ENCODE measurements around the gene PNPLA1.

PNPLA1 gene, protein sequence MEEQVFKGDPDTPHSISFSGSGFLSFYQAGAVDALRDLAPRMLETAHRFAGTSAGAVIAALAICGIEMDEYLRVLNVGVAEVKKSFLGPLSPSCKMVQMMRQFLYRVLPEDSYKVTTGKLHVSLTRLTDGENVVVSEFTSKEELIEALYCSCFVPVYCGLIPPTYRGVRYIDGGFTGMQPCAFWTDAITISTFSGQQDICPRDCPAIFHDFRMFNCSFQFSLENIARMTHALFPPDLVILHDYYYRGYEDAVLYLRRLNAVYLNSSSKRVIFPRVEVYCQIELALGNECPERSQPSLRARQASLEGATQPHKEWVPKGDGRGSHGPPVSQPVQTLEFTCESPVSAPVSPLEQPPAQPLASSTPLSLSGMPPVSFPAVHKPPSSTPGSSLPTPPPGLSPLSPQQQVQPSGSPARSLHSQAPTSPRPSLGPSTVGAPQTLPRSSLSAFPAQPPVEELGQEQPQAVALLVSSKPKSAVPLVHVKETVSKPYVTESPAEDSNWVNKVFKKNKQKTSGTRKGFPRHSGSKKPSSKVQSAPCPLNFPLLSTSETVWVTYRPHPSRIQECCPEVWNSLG

DNA sequence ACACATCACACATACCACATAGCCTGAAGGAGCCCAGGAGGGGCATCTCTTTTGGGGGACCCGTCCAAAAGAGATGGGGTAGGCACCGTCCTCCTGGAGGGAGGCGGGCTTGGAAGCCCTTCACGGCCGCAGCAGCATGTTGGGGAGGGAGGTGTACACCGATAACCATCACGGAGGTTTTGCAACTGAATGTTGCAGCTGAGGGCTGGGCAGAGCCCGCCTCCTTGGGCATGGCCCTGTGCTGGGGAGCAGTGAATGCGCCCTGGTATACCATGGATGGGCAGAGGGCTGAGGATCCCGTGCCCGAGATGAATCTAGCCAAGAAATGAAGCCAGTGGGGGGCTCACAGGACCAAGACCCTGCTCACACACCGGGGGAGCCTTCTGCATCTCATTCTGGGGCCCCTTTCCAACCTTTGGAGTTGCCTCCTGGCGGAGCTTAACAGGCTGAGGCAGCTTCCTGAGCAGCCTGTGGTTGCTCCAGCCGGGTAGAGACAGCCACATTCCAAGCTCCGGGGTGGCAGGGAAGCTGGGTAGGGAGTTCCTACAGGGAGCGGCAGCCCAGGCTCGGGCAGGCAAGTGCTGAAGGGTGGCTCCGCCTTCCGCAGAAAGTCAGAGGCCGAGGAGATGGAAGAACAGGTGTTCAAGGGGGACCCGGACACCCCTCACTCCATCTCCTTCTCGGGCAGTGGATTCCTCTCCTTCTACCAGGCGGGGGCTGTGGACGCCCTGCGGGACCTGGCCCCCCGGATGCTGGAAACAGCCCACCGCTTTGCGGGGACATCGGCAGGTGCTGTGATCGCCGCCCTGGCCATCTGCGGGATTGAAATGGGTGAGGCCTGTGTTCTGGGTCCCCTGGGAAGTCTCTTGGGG is at the start of gene PNPLA1:
PNPLA1 (plus strand) TSS at position 227 of the 872 bp plus-strand sequence; CDS start at position 627, 400 bp downstream.
- no peak for DNase-seq

DNA sequence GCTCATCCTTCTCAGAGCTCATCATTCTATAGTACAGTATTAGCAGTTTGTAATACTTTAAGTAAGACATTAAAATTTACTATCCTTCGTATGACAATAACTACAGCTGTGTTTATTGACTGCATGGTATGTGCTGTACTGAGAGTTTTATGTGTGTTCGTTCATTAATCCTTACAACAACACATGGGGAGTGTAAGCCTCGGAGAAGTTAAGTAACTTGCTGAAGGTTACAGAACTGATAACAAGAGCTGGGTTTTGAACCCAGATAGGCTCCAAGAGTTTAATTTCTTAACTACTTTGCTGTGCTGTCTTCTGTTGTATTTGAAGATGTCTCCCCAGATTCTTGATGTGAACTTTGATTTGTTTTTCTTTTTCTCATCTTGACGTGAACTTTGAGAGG is 49.6 kb upstream of the PNPLA1 start:
- DNase-seq, result no peak

DNA sequence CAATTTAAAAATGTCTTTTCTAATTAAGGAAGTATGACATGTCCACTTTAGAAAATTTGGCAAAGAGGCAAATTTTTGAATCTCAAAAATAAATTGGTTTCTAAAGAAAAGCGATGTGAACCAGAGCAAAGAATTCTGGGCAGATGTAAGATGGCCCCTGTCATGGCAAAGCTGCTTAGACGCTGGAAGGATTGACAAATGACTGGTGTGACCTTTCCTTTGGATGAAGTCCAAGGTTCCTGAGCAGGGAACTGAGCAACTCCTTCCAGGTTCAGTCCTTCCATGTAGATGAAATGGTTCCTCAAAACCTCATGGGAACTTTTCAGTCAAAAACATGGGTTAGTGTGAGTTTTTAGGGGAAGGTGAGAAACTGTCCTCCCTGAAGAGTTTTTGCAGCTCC is 48.2 kb upstream of the PNPLA1 start:
- no peak for DNase-seq

DNA sequence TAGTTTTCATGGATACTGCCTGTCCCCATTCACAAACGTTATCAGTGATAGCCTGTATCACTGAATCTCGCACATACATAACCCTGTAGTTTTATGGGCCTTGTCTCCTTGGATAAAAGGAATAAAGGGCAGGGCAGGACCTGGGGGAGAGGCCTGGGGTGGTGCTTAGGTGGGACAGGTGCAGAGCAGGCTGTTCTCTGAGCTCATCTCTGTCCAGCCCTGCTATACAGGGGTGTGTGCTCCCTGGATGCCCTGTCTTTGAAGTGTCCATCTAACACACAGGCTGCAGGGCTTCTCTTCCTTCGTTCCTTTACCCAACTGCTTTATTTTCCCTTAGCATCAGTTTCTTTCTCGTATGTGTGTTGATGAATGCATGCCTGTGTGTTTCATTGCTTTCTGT is 46.9 kb upstream of the PNPLA1 start:
- DNase-seq, result no peak

DNA sequence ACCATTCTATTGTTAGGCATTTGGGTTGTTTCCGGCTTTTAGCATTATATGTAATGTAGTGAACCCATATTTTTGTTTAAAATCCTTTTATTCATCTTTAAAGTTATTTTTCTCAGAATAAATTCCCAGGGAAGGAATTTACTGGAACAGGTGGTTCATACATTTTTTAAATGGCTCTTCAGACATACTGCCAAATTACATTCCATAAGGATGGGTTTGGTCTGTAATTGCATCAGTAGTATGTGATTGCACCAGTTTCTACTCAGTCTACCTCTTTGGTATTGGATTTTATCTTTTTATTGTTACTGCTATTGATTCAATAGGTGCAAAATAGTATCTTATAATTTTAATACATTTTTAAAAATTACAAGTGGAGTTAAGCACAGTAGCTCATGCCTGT is 46.2 kb upstream of the PNPLA1 start:
- DNase-seq, result no peak

DNA sequence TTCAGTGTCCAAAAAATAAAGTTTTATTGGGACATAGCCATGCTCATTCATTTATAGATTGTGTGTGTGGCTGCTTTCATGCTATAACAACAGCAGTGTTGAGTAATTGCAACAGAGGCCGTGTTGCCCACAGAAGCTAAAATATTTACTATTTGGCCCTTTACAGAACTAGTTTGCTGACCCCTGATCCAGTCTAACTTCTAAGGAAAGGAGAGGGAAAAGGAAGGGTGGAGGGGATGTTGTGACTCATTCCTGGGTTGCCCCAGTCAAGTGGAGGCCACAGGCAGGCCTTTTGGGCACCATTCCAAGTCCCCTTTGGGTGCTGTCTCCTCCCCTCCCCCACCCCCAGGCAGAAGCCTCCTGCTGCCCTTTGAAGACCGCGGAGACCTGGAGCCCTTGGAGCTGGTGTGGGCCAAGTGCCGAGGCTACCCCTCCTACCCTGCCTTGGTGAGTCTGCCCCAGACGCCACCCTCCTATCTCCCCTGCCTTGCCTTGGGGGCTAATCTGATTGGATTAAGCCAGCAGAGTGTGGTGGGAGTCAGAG is 44.9 kb upstream of the PNPLA1 start:
- DNase-seq, result no peak

DNA sequence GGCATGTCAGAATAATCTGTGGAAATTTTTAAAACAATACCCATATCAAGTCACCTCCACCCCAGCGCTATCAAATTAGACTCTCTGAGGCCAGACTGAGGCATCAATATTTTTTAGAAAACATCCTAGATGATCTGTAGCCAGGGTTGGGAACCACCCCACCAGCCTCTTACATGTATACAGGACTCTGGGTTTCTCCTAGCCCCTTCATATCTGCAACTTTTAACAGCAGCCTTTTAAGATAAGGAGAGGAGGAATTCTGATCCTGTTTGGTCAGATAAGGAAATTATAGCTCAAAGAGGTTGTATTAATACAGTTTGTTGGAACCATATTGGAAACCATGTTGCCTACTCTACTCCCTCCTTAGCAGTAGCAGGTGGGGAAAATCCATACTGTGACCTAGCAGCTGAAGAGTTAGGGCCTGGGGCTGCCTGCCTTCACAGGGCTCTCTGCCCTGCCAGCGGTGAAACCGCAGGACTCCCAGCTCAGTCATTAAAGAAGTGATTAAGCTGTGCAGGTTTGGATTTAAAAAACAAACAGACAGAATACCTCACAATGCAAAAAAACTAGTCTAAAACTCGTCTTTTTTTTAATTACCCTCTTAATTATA is 43.3 kb upstream of the PNPLA1 start:
- DNase-seq, result no peak

DNA sequence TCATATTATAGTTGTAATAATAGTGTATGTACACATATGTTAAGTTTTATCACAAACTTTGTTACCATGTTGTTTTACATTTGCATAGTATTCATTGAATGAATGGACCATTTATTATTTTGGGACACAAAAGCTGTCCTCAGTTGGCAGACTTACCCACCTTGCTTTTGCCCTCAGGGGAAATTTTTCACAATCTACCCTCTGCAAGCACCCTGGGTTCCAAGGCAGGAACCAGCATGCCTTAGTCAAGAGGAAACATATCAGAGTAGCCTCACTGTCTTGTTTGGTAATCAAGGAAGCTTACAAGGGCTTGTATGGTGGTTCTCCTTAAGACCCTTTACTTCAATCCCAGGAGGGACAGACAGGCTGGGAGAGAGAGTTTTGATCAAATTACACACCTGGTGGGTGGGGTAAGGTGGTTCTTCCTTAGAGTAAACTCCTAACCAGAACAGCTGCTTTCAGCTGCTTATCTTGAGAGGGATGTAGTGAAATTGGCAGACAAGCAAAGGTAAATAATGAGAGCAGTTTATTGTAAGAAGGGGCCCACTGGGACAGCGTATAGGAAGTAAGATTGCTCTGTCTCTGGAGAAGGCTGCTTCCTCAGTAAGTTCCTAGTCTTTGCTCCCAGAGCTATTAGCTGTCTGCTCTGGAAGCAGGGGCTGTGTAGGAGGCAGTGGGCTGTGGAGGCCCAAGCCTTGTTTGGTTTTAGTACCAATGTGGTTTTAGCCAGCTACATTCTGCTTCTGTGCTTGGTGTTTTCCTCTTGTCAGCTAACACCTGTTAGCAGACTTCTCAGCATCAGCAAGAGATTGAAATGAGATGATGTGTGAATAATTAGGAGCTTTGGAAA is 42.3 kb upstream of the PNPLA1 start:
- DNase-seq, result no peak

DNA sequence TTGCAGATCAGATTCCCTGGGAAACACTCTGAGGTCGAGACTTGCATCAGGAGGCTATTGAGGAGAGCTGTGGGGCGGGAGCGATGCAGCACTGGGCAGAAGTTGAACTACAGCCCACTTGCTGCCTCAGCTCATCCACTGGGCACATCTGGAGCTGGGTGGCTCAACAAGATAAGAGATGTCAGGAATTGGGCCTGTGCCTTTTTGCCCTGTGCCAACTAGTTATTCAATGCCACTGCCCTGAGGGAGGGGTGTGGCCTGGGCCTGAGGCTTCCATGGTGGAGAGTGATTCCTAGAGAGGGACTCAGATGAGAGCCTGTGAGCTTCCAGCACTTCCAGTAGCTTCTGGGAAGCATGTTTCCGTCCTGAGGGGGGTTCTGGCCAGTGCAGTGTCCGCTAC is 40.6 kb upstream of the PNPLA1 start:
- DNase-seq, result no peak

DNA sequence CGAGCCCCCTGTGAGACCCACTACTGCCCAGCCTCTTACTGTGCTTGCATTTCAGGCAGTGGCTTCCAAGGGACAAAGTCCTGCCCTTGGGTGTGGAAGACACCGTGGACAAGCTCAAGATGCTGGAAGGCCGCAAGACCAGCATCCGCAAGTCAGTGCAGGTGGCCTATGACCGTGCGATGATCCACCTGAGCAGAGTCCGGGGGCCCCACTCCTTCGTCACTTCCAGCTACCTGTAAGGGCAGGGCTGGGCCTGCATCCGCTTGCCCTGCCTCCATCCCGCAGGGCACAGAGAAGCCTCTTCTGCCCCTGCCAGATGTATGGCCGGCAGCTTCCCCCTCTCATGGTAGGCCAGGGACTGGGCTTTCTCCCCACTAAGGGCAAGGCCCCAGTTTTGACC is 39.5 kb upstream of the PNPLA1 start:
- DNase-seq, result no peak

DNA sequence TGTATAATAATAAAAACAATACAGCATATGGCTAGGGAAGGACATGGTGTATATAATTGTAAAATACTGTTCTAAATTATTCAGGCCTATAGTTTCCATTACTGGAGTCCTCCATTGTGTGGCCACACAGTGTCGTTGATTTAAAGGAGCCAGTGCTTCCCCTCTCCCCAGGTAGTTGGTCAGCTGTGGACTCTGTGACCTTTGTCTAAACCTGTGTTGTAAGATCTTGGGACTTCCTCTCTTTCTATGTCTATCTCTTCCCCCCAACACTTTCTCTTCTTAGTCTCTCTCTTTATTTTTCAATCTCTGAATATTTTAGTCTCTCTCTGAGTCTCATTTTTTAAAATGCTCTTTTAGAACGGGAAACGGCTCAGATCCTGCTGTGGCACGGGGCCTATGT is 37.7 kb upstream of the PNPLA1 start:
- DNase-seq, result no peak

DNA sequence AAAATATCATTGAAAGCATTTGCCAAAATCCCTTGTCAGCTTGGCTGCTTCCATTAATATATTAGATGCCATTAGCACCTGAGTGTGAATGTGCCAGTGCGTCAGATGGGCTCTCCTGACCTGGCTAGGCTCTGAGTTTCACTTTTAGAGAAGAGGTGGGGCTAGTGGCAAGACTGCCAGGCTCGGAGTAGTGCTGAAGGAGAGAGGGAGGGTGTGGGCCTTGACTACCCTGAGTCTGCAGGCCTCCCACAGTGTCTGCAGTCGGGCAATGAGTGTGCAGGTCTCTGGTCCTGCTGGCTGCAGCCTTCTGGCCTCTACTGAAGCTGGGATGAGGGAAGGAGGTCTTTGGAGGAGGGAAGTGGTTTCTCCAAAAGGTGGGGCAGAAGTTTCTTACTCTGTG is 34.6 kb upstream of the PNPLA1 start:
- DNase-seq, result no peak

DNA sequence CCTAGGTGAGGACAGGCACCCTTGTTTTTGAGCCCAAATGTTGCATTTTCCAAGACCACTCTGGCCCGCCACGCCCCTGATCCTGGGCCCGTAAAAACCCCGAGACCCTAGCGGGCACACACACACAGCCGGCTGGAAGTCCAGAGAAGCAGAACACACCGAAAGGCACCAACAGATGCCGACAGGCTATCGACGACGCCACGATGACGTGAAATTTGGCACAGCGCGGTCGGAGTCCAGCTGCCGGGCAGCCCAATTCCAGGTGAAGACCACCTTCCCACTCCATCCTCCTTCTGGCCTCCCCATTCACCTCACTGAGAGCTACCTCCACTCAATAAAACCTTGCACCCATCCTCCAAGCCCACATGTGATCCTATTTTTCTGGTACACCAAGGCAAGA is 34.0 kb upstream of the PNPLA1 start:
- DNase-seq, result no peak

DNA sequence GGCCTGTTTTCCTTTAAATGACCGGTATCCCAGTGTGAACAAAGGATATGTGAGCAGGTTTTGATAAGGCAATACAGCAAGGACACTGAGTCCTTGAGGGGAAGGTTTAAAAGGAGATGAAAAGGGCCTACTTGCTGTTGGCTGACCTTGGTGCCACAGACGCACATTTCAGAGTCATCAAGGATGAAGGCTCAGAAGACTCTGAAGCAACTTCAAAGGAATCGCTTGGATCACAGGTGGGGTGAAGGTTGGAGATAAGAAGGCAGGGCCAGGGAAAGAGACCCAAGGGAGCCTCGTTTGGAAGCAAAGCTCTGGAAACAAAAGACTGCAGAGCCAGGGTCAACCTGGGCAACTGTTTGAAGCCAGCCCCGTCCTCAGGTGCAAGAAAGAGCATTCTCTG is 30.1 kb upstream of the PNPLA1 start:
- no peak for DNase-seq

DNA sequence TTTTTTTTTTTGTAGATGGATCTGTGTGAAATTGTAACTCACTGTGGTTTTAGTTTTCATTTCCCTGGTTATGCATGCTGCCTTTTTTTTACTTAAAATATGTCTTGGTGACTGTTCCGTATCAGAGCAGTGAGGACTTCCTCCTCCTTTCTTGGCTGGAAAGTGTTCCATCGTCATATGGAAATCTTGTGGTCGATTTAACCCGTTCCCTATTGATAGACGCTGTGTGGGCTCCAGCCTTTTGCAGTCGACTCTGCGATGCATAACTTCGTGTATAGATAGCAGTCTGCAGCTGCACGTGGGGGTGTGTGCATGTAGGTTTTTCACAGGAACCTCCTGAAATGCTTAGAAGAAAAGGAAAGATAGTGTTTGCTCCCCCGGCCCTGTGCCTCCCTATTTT is 28.1 kb upstream of the PNPLA1 start:
- DNase-seq, result no peak

DNA sequence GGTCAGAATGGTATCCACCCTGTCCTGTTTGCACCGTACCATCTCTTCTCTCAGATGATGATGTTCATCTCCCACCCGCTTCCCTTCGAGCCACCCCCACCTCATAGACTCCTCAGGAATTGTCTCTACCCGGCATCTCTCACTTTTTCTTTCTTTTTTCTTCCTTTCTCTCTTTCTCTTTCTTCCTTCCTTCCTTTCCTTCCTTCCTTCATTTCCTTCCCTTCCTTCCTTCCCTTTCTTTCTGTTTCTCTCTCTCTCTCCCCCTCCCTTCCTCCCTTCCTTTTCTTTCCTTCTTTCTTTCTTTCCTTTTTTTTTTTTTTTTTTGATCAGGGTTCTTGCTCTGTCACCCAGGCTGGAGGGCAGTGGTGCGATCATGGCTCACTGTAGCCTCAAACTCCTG is 27.7 kb upstream of the PNPLA1 start:
- no peak for DNase-seq

DNA sequence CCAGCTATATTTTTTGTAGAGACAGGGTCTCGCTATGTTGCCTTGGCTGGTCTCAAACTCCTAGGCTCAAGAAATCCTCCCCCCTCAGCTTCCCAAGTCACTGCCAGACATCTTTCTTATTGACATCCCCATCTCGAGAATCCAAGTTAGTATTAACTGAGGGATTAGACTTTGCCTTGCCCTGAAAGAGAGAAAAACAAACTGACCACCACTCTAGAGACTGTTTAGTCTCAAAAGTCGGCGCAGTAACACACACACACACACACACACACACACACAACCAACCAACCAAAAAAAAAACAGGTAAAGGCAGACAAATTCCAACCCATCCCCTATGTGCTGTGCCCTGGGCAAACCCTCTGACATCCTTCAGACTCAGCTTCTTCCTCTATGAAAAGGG is 27.2 kb upstream of the PNPLA1 start:
- no peak for DNase-seq

DNA sequence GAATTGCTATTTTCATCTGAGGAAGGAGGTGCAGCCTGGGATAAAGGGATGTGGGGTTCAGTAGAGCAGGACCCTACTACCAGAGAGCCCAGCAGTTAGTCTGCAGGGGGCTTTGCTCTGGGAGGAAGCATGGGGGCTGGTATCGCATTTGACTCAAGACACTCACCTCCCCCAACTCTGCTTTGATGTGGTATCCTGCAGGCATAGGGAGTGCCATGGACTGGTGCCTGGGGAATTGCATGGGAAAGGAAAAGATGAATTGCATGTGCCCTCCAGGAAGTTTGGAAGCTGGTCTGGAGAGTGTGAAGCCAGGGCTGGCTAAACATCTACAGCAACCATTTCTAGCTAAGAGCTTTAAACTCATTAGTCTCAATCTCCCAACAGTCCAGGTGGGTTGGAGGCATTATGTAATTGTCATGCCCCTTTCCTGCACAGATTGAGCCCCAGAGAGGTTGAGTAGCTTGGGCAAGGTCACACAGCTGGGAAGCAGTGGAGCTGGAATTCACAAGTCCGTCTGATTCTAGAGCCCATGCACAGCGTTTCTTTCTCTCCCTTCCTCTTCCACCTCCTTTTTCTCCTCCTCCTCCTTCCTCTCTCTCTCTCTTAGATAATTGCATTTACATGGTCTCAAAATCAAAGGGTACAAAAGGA is 26.2 kb upstream of the PNPLA1 start:
- DNase-seq, result no peak

DNA sequence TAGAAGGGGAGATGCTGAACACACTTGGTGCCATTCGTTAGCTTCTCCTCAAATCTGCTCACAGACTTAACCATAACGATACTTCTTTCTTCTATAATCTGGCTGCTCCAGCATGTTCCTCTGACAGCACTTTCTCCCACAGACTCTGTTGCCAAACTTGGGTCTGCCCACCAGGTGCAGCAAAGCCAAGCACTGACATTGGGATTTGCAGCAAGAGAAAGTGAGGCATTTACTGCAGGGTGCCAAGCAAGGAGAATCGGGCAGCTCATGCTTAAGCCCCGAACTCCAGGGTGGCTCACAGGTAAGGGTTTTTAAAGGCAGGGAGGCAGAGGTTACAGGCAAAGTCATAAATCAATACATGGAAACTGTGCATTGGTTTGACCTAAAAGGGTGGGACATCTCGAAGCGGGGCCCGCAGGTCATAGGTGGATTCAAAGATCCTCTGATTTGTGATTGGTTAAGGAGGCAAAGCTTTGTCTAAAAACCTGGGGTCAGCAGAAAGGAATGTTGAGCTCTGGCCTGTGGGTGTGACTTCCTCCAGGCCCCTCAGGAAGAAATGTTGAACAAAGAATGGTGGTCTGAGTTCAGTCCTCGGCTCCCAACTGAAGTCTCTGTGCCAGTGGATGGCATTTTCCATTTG is 25.1 kb upstream of the PNPLA1 start:
- no peak for DNase-seq

DNA sequence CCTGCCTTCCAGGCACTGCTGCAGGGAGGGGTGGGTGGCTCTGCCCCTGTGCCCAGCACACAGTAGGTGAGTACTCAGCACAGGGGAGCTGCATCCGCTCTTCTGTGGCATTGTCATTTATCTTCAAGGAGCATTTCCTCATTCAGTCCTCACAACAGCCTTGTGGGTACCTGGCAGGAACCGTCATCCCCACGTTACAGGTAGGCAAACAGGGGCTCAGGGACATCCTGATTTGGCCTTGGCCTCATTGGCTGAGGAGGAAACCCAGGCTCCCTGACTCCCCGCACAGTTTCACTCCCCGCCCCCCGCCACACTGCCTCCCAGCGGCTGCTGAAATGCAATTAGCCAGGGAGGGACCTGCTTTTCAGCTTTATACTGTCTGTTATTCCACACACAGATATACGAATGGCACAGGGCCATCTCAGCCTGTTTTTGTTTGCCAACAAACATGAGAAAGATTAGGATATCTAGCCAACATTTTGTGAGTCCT is 24.2 kb upstream of the PNPLA1 start:
- DNase-seq, result peak; percentile 30
